Type B pancreatic cell (in vitro differentiated cells): Measurements from ENCODE around the gene RPAIN. TPM values are rescaled to one million over a fixed set of nuclear protein-coding genes. Genes with fewer than 3 reads are reported as not detected.

Experiments
- DNase-seq: peaks from one replicate; pipeline ENCODE4 v3.0.0; 2021; ENCODE audit warnings: mixed read lengths; ENCODE audit not compliant: unreplicated experiment; ENCODE audit errors: extremely low spot score
- H3K27ac Mint-ChIP-seq: 2 replicates; pipeline ENCODE4 v1.8.0; 2021; ENCODE audit warnings: mild to moderate bottlenecking, mixed read lengths
- H3K27me3 Mint-ChIP-seq: 2 replicates; pipeline ENCODE4 v1.8.0; 2021; ENCODE audit warnings: mixed read lengths
- H3K36me3 Mint-ChIP-seq: 2 replicates; pipeline ENCODE4 v1.8.0; 2021; ENCODE audit warnings: mixed read lengths
- H3K4me1 Mint-ChIP-seq: one replicate; pipeline ENCODE4 v1.8.0; 2021; ENCODE audit warnings: mixed read lengths; ENCODE audit not compliant: unreplicated experiment
- H3K4me3 Mint-ChIP-seq: 2 replicates; pipeline ENCODE4 v1.8.0; 2021; ENCODE audit warnings: mild to moderate bottlenecking, mixed read lengths
- H3K9me3 Mint-ChIP-seq: 2 replicates; pipeline ENCODE4 v1.8.0; 2021; ENCODE audit warnings: mixed read lengths
- CTCF ChIP-seq: fragments of 200-600 bp; sonication (generic); conservative IDR thresholded peaks from 2 replicates; pipeline ENCODE4 v1.5.0; 2021; ENCODE audit warnings: antibody characterized with exemption, mild to moderate bottlenecking
- total RNA-seq: library from RNA; stranded (reverse); gene quantifications from 2 replicates; pipeline ENCODE4 v1.2.1, GENCODE V29; 2021; ENCODE audit warnings: low replicate concordance

The RPAIN gene
- total RNA-seq, 1 donor from 2014 or later: 70.8 TPM

GRCh38 chr17:5472511-5472910 is 52.5 kb downstream of the RPAIN start:
- no peak for DNase-seq
- H3K27ac Mint-ChIP-seq: no peak overlapping the region
- no peak for TF ChIP-seq CTCF
- H3K27me3 Mint-ChIP-seq: no peaks in the 10 kb centered on the region
- H3K4me3 Mint-ChIP-seq: no peak overlapping the region
- peaks cover 2% of the 10 kb centered on the region for H3K4me1 Mint-ChIP-seq
- no peaks in the 10 kb centered on the region for H3K9me3 Mint-ChIP-seq
- peaks cover 14% of the 10 kb centered on the region for H3K36me3 Mint-ChIP-seq

GRCh38 chr17:5473906-5474305 is 53.9 kb downstream of the RPAIN start:
- DNase-seq: no peak
- Mint-ChIP-seq H3K9me3 (no peaks in the 10 kb centered on the region), H3K27me3 (no peaks in the 10 kb centered on the region), H3K27ac (no peak overlapping the region), H3K4me1 (no peaks in the 10 kb centered on the region), H3K36me3 (peaks cover 26% of the 10 kb centered on the region), H3K4me3 (no peak overlapping the region)
- no peak for TF ChIP-seq CTCF

GRCh38 chr17:5478992-5479391 is 59.0 kb downstream of the RPAIN start:
- Mint-ChIP-seq H3K4me1 (peaks cover 10% of the 10 kb centered on the region), H3K36me3 (peaks cover 53% of the 10 kb centered on the region), H3K27me3 (no peaks in the 10 kb centered on the region), H3K4me3 (no peak overlapping the region), H3K27ac (no peak overlapping the region), H3K9me3 (no peaks in the 10 kb centered on the region)
- TF ChIP-seq CTCF: no peak
- no peak for DNase-seq

- TF ChIP-seq CTCF: no peak
- Mint-ChIP-seq H3K9me3 (no peaks in the 10 kb centered on the region), H3K4me1 (peaks cover 18% of the 10 kb centered on the region), H3K27ac (peak overlapping the region; percentile 84), H3K4me3 (peak overlapping the region; percentile 74), H3K36me3 (peaks cover 56% of the 10 kb centered on the region), H3K27me3 (no peaks in the 10 kb centered on the region)
- DNase-seq: no peak
These were observed 61.0 kb downstream of the RPAIN start for GRCh38 chr17:5480962-5481361.

GRCh38 chr17:5481451-5481850 is 61.5 kb downstream of the RPAIN start:
- Mint-ChIP-seq H3K4me1 (peaks cover 18% of the 10 kb centered on the region), H3K27me3 (no peaks in the 10 kb centered on the region), H3K9me3 (no peaks in the 10 kb centered on the region), H3K36me3 (peaks cover 56% of the 10 kb centered on the region), H3K4me3 (peak overlapping the region; percentile 74), H3K27ac (peak overlapping the region; percentile 84)
- no peak for DNase-seq
- no peak for TF ChIP-seq CTCF

Other genes with a start within 250 kb of the RPAIN start
- 8.9 and 20.3 TPM in 2 replicates for gene ZNF594, start 228.3 kb upstream of the RPAIN start, total RNA-seq
- gene SCIMP, start 185.3 kb upstream of the RPAIN start, total RNA-seq: not detected in 2 replicates
- 32.3 and 43.7 TPM in 2 replicates for gene RABEP1, start 137.9 kb upstream of the RPAIN start, total RNA-seq
- 58.8 and 72.4 TPM in 2 replicates for gene NUP88, start 520 bp upstream of the RPAIN start, total RNA-seq
- gene C1QBP, start 19.0 kb downstream of the RPAIN start, total RNA-seq: 143 and 153 TPM in 2 replicates
- gene DHX33, start 48.8 kb downstream of the RPAIN start, total RNA-seq: 14.6 and 26.2 TPM in 2 replicates
- gene DERL2, start 66.0 kb downstream of the RPAIN start, total RNA-seq: 57.3 and 79.4 TPM in 2 replicates
- gene MIS12, start 66.4 kb downstream of the RPAIN start, total RNA-seq: 21.9 and 28.1 TPM in 2 replicates
- 19.7 and 111 TPM in 2 replicates for gene NLRP1, start 164.3 kb downstream of the RPAIN start, total RNA-seq